Measurements from ENCODE around the gene TLCD4. TPM values are rescaled to one million over a fixed set of nuclear protein-coding genes. Genes with fewer than 3 reads are reported as not detected.
A peak's percentile ranks its signal among the peaks of the same experiment; 100 is the strongest.

The TLCD4 gene
- total and polyA plus RNA-seq, 2 of the 13 experiments (the other 11 are each of a cell fraction or from before 2014, with no cell fraction given): 4.7 to 14.5 TPM

- TF ChIP-seq ZNF350 (CRISPR knock-in tag; IDR thresholded peaks at IDR 0.05; ENCODE audit: borderline replicate concordance, low read depth) (no peak), BCLAF1 (IDR thresholded peaks at IDR 0.05) (no peak), NFAT5 (CRISPR knock-in tag; IDR thresholded peaks at IDR 0.05) (no peak), SMAD9 (CRISPR knock-in tag; IDR thresholded peaks at IDR 0.05) (no peak), ZNF616 (CRISPR knock-in tag; IDR thresholded peaks at IDR 0.05; ENCODE audit: low read depth) (no peak), ZNF839 (CRISPR knock-in tag; IDR thresholded peaks at IDR 0.05; ENCODE audit: borderline replicate concordance) (no peak), U2AF2 (IDR thresholded peaks at IDR 0.05; ENCODE audit: low read depth, low read length) (no peak), ZNF441 (CRISPR knock-in tag; IDR thresholded peaks at IDR 0.05; ENCODE audit: borderline replicate concordance) (no peak), NRL (CRISPR knock-in tag; IDR thresholded peaks at IDR 0.05; ENCODE audit: borderline replicate concordance) (no peak), MED1 (CRISPR knock-in tag; IDR thresholded peaks at IDR 0.05) (peak; percentile 56; the same call in 1 of the 2 replicates), THAP11 (CRISPR knock-in tag; IDR thresholded peaks at IDR 0.05) (0 out of 2 replicates have a peak, but pooled peaks have one; percentile 24), HES4 (CRISPR knock-in tag; IDR thresholded peaks at IDR 0.05; ENCODE audit: borderline replicate concordance) (no peak), PREB (CRISPR knock-in tag; IDR thresholded peaks at IDR 0.05) (no peak), ZMYM3 (CRISPR knock-in tag; IDR thresholded peaks at IDR 0.05) (no peak), ZNF652 (CRISPR knock-in tag; IDR thresholded peaks at IDR 0.05; ENCODE audit: borderline replicate concordance, low read depth) (no peak), ZNF232 (CRISPR knock-in tag; IDR thresholded peaks at IDR 0.05; ENCODE audit: borderline replicate concordance) (no peak)
Measured at GRCh38 chr1:95084317-95085176, 32.6 kb upstream of the TLCD4 start (continued).
